ENCODE results near the gene PKD2L1. TPM values are rescaled to one million over a fixed set of nuclear protein-coding genes. Genes with fewer than 3 reads are reported as not detected.
"Not testable (repeated sequence)": the region's sequence is repeated elsewhere in the genome, so short reads cannot be mapped to it uniquely, and the experiment has no call there.

Gene PKD2L1
- total RNA-seq, 1 donor from 2014 or later = not detected

- Mint-ChIP-seq H3K27me3 (ENCODE audit: low read depth) (no peaks in the 10 kb centered on the region), H3K36me3 (ENCODE audit: low read depth) (peaks cover 13% of the 10 kb centered on the region), H3K4me3 (ENCODE audit: low read depth) (peak within 1 kb of the TSS; percentile 99), H3K9me3 (no peaks in the 10 kb centered on the region), H3K27ac (peak within 1 kb of the TSS; percentile 99), H3K4me1 (ENCODE audit: low read depth) (peaks cover 19% of the 10 kb centered on the region)
- intact Hi-C loops (cut with micrococcal nuclease) = loop anchor here (1.0 to 5.0 kb wide), 5 partner anchors 56 to 241 kb away; partner anchors contain the start of genes CHUK, ERLIN1 and NDUFB8
- DNase-seq (ENCODE audit: low spot score) = peak; percentile 88
These were observed 43.7 kb downstream of the PKD2L1 start, which contains the start of gene BLOC1S2 for GRCh38 chr10:100286051-100287033. BLOC1S2 (minus strand) TSS chr10:100286680; CDS start chr10:100286659, 21 bp downstream.

- H3K36me3 Mint-ChIP-seq (ENCODE audit: low read depth) = peaks cover 21% of the 10 kb centered on the region
- peak overlapping the region; percentile 99 for H3K4me3 Mint-ChIP-seq (ENCODE audit: low read depth)
- H3K27ac Mint-ChIP-seq = peak overlapping the region; percentile 99
- intact Hi-C loops (cut with micrococcal nuclease) = loop anchor here (5.0 kb wide), 2 partner anchors 57 to 242 kb away; partner anchors contain the start of gene NDUFB8
- not testable (repeated sequence) for H3K27me3 Mint-ChIP-seq (ENCODE audit: low read depth); DNase-seq (ENCODE audit: low spot score); H3K9me3 Mint-ChIP-seq
- peaks cover 24% of the 10 kb centered on the region for H3K4me1 Mint-ChIP-seq (ENCODE audit: low read depth)
These were observed 44.7 kb downstream of the PKD2L1 start for GRCh38 chr10:100285326-100285725.

DNA sequence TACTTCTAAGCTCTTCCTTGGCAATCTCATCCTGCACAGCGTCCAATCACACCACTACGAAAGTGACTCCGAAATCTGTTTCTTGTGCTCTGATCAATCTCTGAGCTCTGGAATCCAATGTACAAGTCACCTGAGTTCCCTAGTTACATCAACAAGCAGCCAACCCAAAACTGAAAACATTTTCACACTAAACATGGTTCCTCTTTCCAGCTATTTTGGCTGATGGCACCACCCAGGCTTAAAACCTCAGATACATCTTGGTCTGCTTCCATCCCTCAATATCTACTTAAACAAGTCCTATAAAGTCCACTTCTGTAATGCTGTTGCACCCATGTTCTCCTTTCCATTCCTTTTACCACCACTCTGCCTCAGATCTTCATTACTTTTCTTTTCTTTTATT is 47.1 kb downstream of the PKD2L1 start:
- Mint-ChIP-seq H3K36me3 (ENCODE audit: low read depth) (peaks cover 37% of the 10 kb centered on the region), H3K27ac (no peak overlapping the region), H3K4me3 (ENCODE audit: low read depth) (no peak overlapping the region), H3K27me3 (ENCODE audit: low read depth) (no peaks in the 10 kb centered on the region), H3K9me3 (no peaks in the 10 kb centered on the region), H3K4me1 (ENCODE audit: low read depth) (peaks cover 25% of the 10 kb centered on the region)
- no peak for DNase-seq (ENCODE audit: low spot score)
- intact Hi-C loops (cut with micrococcal nuclease) = no loop called here

- H3K27ac Mint-ChIP-seq; intact Hi-C loops (cut with micrococcal nuclease); H3K4me1 Mint-ChIP-seq (ENCODE audit: low read depth); DNase-seq (ENCODE audit: low spot score); H3K9me3 Mint-ChIP-seq; H3K27me3 Mint-ChIP-seq (ENCODE audit: low read depth); H3K4me3 Mint-ChIP-seq (ENCODE audit: low read depth): not testable (repeated sequence)
- peaks cover 56% of the 10 kb centered on the region for H3K36me3 Mint-ChIP-seq (ENCODE audit: low read depth)
These were observed 53.1 kb downstream of the PKD2L1 start for GRCh38 chr10:100276971-100277370.

DNA sequence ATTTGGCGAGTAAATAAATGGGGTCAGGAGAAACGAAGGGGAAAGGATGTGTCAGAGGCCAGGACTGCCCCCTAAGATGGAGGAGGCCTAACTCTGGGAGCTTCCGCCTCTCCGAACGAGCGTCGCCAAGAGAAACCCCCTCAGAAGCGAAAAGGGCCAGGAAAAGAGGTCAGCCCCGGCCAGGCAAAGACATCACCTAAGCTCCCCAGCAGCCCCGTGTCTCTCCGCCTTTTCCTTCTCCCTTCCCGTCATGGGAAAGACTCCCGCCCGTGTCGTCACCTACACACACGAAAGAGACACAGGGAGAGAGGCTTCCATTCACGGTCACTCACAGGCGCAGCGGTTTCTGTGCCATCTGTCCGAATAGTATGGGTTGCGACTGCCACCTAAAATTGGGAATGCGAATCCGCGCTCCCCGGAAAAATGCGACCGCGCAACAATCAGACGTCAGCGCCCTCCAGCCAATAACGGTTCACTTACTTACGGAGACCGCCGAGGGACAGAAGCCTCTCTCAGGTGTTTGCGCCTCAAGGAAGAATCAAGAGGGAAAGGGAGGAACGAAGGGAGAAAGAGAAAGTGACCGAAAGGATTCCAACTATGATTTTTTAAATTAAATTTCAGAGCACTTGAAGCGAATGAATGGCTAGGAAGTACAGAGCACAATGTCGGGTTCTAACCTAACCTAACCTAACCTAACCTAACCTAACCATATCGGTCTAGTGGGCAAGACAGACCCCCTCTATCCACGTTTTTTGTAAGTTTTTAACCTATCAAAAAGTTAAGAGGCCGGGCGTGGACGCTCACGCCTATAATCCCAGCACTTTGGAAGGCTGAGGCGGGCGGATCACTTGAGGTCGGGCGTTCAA is 62.6 kb downstream of the PKD2L1 start, which contains the start of gene CWF19L1:
Gene CWF19L1 (minus strand): TSS at position 400 of the 866 bp plus-strand sequence. CDS start 45 bp downstream, at position 355.
- no peaks in the 10 kb centered on the region for H3K27me3 Mint-ChIP-seq (ENCODE audit: low read depth)
- H3K4me1 Mint-ChIP-seq (ENCODE audit: low read depth) = peaks cover 11% of the 10 kb centered on the region
- intact Hi-C loops (cut with micrococcal nuclease) = no loop called here
- DNase-seq (ENCODE audit: low spot score) = peak; percentile 72
- peak within 1 kb of the TSS; percentile 99 for H3K27ac Mint-ChIP-seq
- H3K36me3 Mint-ChIP-seq (ENCODE audit: low read depth) = peaks cover 11% of the 10 kb centered on the region
- H3K9me3 Mint-ChIP-seq = no peaks in the 10 kb centered on the region
- peak within 1 kb of the TSS; percentile 100 for H3K4me3 Mint-ChIP-seq (ENCODE audit: low read depth)

- Mint-ChIP-seq H3K4me3 (ENCODE audit: low read depth) (peak overlapping the region; percentile 100), H3K27ac (peak overlapping the region; percentile 34), H3K4me1 (ENCODE audit: low read depth) (peaks cover 13% of the 10 kb centered on the region), H3K27me3 (ENCODE audit: low read depth) (no peaks in the 10 kb centered on the region), H3K9me3 (no peaks in the 10 kb centered on the region), H3K36me3 (ENCODE audit: low read depth) (peaks cover 8% of the 10 kb centered on the region)
- intact Hi-C loops (cut with micrococcal nuclease) = no loop called here
- no peak for DNase-seq (ENCODE audit: low spot score)
These were observed 64.1 kb downstream of the PKD2L1 start for GRCh38 chr10:100265821-100266485.

DNA sequence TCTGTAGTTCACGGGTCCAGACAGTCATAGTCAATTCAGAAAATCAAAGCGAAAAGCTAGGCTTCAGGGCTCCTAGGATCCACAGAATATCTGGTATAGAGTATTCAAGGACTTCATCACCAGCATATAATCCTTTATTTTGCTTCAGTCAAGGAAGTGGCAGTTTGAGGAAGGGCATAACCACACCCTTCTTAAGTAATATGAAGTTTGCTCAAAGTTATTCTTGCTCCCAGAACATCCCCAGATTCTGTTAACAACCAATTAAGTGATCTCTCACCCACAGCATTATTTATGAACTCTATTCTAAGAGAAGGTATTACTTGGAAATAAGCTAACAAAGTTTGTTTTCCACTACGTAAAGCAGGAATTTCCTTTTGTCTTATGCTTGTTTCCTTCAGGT is 75.8 kb downstream of the PKD2L1 start:
- Mint-ChIP-seq H3K36me3 (ENCODE audit: low read depth) (peaks cover 74% of the 10 kb centered on the region), H3K27ac (no peak overlapping the region), H3K4me3 (ENCODE audit: low read depth) (no peak overlapping the region), H3K4me1 (ENCODE audit: low read depth) (peaks cover 1% of the 10 kb centered on the region), H3K9me3 (no peaks in the 10 kb centered on the region), H3K27me3 (ENCODE audit: low read depth) (no peaks in the 10 kb centered on the region)
- DNase-seq (ENCODE audit: low spot score) = no peak
- intact Hi-C loops (cut with micrococcal nuclease) = no loop called here

GRCh38 chr10:100253041-100253440 is 77.0 kb downstream of the PKD2L1 start:
- intact Hi-C loops (cut with micrococcal nuclease) = no loop called here
- Mint-ChIP-seq H3K9me3 (no peaks in the 10 kb centered on the region), H3K27me3 (ENCODE audit: low read depth) (no peaks in the 10 kb centered on the region), H3K36me3 (ENCODE audit: low read depth) (peaks cover 74% of the 10 kb centered on the region), H3K27ac (no peak overlapping the region), H3K4me3 (ENCODE audit: low read depth) (no peak overlapping the region), H3K4me1 (ENCODE audit: low read depth) (no peaks in the 10 kb centered on the region)
- no peak for DNase-seq (ENCODE audit: low spot score)

GRCh38 chr10:100248820-100249219 is 81.2 kb downstream of the PKD2L1 start:
- intact Hi-C loops (cut with micrococcal nuclease) = no loop called here

DNA sequence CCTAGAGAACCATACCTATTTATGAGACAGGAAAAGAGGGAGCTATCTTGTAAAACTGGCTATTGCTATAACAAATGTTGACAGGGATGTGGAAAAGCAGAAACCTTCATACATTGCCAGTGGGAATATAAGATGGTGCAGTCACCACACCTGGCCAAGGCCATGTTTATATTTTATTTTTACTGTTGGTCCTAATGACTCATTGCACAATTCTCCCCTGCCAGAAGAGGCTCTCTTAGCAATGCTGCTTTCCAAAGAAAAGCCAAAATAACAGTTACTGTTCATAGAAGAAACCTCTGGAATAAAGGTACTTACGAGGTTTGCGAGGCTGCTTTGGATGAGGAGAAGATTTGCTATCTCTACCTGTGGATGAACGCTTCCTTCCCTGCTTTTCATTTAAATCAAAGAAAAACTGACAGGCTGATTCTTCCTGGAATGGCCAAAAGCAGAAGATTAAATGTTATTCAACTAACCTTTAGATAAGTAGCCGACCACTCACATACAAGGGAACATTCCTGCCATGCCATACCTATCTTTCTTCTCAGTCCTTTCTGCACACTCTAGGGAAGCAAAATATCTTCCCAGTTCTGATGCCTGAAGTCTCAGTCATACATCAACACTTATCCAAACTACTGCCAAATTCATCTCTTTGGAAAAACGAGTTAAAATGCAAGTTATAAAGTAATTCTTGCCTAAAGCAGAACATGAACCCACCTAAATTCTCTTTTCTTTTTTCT is 84.4 kb downstream of the PKD2L1 start:
- no peaks in the 10 kb centered on the region for H3K27me3 Mint-ChIP-seq (ENCODE audit: low read depth)
- peaks cover under 1% of the 10 kb centered on the region for H3K4me1 Mint-ChIP-seq (ENCODE audit: low read depth)
- H3K9me3 Mint-ChIP-seq = no peaks in the 10 kb centered on the region
- intact Hi-C loops (cut with micrococcal nuclease) = no loop called here
- H3K27ac Mint-ChIP-seq = no peak overlapping the region
- DNase-seq (ENCODE audit: low spot score) = no peak
- H3K4me3 Mint-ChIP-seq (ENCODE audit: low read depth) = no peak overlapping the region
- peaks cover 70% of the 10 kb centered on the region for H3K36me3 Mint-ChIP-seq (ENCODE audit: low read depth)

More at GRCh38 chr10:100248820-100249219, 81.2 kb downstream of the PKD2L1 start:
- H3K4me3 Mint-ChIP-seq (ENCODE audit: low read depth) = no peak overlapping the region
- H3K9me3 Mint-ChIP-seq = no peaks in the 10 kb centered on the region
- no peaks in the 10 kb centered on the region for H3K27me3 Mint-ChIP-seq (ENCODE audit: low read depth)
- no peak for DNase-seq (ENCODE audit: low spot score)
- H3K4me1 Mint-ChIP-seq (ENCODE audit: low read depth) = no peaks in the 10 kb centered on the region
- no peak overlapping the region for H3K27ac Mint-ChIP-seq
- H3K36me3 Mint-ChIP-seq (ENCODE audit: low read depth) = peaks cover 67% of the 10 kb centered on the region

- H3K36me3 Mint-ChIP-seq (ENCODE audit: low read depth) = peaks cover 57% of the 10 kb centered on the region
- no peak overlapping the region for H3K4me3 Mint-ChIP-seq (ENCODE audit: low read depth)
- no peak overlapping the region for H3K27ac Mint-ChIP-seq
- intact Hi-C loops (cut with micrococcal nuclease) = no loop called here
- no peaks in the 10 kb centered on the region for H3K27me3 Mint-ChIP-seq (ENCODE audit: low read depth)
- no peak for DNase-seq (ENCODE audit: low spot score)
- no peaks in the 10 kb centered on the region for H3K9me3 Mint-ChIP-seq
- peaks cover 7% of the 10 kb centered on the region for H3K4me1 Mint-ChIP-seq (ENCODE audit: low read depth)
These were observed 90.2 kb downstream of the PKD2L1 start for GRCh38 chr10:100239851-100240250.
